PC-9 (cell line): Measurements from ENCODE around the gene DLX4. TPM values are rescaled to one million over a fixed set of nuclear protein-coding genes. Genes with fewer than 3 reads are reported as not detected.

ENCODE experiments used
- BruUV-seq: library from RNA; stranded (reverse); fragments of 400-500 nt; replicated peaks from 2 replicates; lab custom pipeline; 2021; lab: Mats Ljungman, UMichigan
- CTCF ChIA-PET: fragments of 300-600 bp; sonication (Branson Sonifier 250); formaldehyde crosslinking; loops from one replicate; lab custom pipeline; 2022; ENCODE audit warnings: antibody characterized with exemption; lab: Charles Lee
- POLR2A ChIA-PET: fragments of 300-600 bp; sonication (Branson Sonifier 250); formaldehyde crosslinking; loops from one replicate; lab custom pipeline; 2022; ENCODE audit warnings: antibody characterized with exemption; ENCODE audit not compliant: unreplicated experiment; lab: Charles Lee
- DNase-seq, 2 experiments: peaks; one replicate each; pipeline versions ENCODE4 v3.0.0 to v3.0.0-alpha.2; 2015 to 2022; ENCODE audit warnings: mixed read lengths in 1 of 2
- H2AFZ ChIP-seq: fragments of 200-600 bp; sonication (generic); 2 replicates; pipeline ENCODE4 v1.8.1; 2017; ENCODE audit warnings: antibody characterized with exemption
- H3F3A ChIP-seq: fragments of 200-600 bp; sonication (generic); 2 replicates; pipeline ENCODE4 v1.8.1; 2017; ENCODE audit warnings: antibody characterized with exemption, mild to moderate bottlenecking, low read depth; ENCODE audit not compliant: insufficient read depth
- H3K27ac ChIP-seq: fragments of 200-600 bp; sonication (generic); 2 replicates; pipeline ENCODE4 v1.6.1; 2016; ENCODE audit warnings: mixed run types
- H3K27me3 ChIP-seq: fragments of 200-600 bp; sonication (generic); 2 replicates; pipeline ENCODE4 v1.6.1; 2016; ENCODE audit warnings: low read depth, mixed run types; ENCODE audit not compliant: insufficient read depth
- H3K36me3 ChIP-seq: fragments of 200-600 bp; sonication (generic); 2 replicates; pipeline ENCODE4 v1.6.1; 2016; ENCODE audit warnings: low read depth, mixed run types
- H3K4me1 ChIP-seq: fragments of 200-600 bp; sonication (generic); replicated peaks from 2 replicates; pipeline ENCODE4 v1.6.1; 2016; ENCODE audit warnings: mixed run types; ENCODE audit not compliant: insufficient read depth
- H3K4me2 ChIP-seq: fragments of 200-600 bp; sonication (generic); 2 replicates; pipeline ENCODE4 v1.6.1; 2017; ENCODE audit warnings: mixed run types
- H3K4me3 ChIP-seq: fragments of 200-600 bp; sonication (generic); 2 replicates; pipeline ENCODE4 v1.6.1; 2016; ENCODE audit warnings: mixed run types
- H3K79me2 ChIP-seq: fragments of 200-600 bp; sonication (generic); 2 replicates; pipeline ENCODE4 v1.6.1; 2017; ENCODE audit warnings: low read depth, mixed run types
- H3K9me2 ChIP-seq: fragments of 200-600 bp; sonication (generic); 2 replicates; pipeline ENCODE4 v1.8.1; 2017; ENCODE audit warnings: mild to moderate bottlenecking; ENCODE audit not compliant: insufficient read depth
- H3K9me3 ChIP-seq: fragments of 200-600 bp; sonication (generic); 2 replicates; pipeline ENCODE4 v1.8.1; 2016; ENCODE audit warnings: low read depth; ENCODE audit not compliant: insufficient read depth
- H4K20me1 ChIP-seq: fragments of 200-600 bp; sonication (generic); 2 replicates; pipeline ENCODE4 v1.8.1; 2017; ENCODE audit not compliant: insufficient read depth
- EZH2 ChIP-seq: fragments of 200-600 bp; sonication (generic); IDR thresholded peaks from 2 replicates; pipeline ENCODE4 v1.8.0; 2017; ENCODE audit warnings: antibody characterized with exemption, low read depth
- intact Hi-C: fragments of 100-400 bp; cut with micrococcal nuclease; formaldehyde crosslinking; loops from one replicate; pipeline ENCODE4 v1.10.0; 2022; ENCODE audit not compliant: unreplicated experiment
- total RNA-seq: library from RNA; stranded (reverse); gene quantifications from 2 replicates; pipeline ENCODE4 v1.2.3, GENCODE V29; 2021
- TF ChIP-seq, protein P1 (sequence below): fragments of 200-600 bp; sonication (generic); conservative IDR thresholded peaks from 2 replicates; pipeline ENCODE4 v1.6.1; 2017; ENCODE audit warnings: mixed run types, antibody characterized with exemption, mild to moderate bottlenecking, moderate library complexity

The DLX4 gene
- total RNA-seq, 1 experiment from 2014 or later: 8.8 TPM

DNA sequence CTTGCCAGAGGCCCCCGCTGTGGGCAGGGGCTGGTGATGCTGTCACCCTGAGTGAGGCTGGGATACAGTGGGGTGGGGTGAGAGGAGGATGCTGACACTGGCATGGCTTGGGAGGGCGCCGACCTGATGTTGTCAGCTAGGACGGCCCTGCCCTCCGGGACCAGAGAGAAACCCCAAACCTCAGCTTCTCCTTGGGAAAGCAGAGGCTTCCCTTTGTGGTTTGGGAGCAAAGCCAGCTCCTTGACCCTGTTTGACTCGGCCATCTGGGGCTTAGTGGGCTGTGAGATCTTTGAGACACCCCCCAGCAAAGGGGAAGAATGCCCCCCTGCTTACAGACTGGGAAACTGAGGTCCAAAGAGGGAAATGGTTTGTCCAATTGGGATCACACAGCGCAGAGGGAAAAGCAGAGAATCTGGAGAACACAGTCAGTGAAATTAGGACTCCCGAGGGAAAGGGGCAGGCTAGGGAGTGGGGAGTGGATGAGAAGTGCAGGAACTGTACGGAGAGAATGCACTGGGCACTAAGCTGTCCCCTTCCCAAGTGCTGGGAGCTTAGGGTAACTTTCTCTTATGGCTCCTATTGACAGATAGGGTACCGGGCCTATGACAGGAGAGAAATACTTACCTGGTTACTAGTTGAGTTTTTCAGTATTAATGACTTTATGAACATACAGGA lies 40.7 kb upstream of the DLX4 start:
- no peaks in the 10 kb centered on the region for H3K9me2 ChIP-seq
- peaks cover 11% of the 10 kb centered on the region; the same call in 1 of the 2 replicates for H3F3A ChIP-seq
- no TSS peak for BruUV-seq
- no peaks in the 10 kb centered on the region for H3K27me3 ChIP-seq
- TF ChIP-seq, protein P1, sequence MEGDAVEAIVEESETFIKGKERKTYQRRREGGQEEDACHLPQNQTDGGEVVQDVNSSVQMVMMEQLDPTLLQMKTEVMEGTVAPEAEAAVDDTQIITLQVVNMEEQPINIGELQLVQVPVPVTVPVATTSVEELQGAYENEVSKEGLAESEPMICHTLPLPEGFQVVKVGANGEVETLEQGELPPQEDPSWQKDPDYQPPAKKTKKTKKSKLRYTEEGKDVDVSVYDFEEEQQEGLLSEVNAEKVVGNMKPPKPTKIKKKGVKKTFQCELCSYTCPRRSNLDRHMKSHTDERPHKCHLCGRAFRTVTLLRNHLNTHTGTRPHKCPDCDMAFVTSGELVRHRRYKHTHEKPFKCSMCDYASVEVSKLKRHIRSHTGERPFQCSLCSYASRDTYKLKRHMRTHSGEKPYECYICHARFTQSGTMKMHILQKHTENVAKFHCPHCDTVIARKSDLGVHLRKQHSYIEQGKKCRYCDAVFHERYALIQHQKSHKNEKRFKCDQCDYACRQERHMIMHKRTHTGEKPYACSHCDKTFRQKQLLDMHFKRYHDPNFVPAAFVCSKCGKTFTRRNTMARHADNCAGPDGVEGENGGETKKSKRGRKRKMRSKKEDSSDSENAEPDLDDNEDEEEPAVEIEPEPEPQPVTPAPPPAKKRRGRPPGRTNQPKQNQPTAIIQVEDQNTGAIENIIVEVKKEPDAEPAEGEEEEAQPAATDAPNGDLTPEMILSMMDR: no peak
- no peak for TF ChIP-seq EZH2
- no peaks in the 10 kb centered on the region for H3K79me2 ChIP-seq
- H3K27ac ChIP-seq: no peak overlapping the region
- intact Hi-C loops: no loop called here
- ChIA-PET POLR2A (no interaction called here), CTCF (no interaction called here)
- H2AFZ ChIP-seq: no peak overlapping the region
- no peaks in the 10 kb centered on the region for H4K20me1 ChIP-seq
- no peaks in the 10 kb centered on the region for H3K9me3 ChIP-seq
- H3K4me1 ChIP-seq: 0 out of 2 replicates have a peak, but pooled peaks cover 15% of the 10 kb centered on the region
- no peak for DNase-seq
- no peak overlapping the region for H3K4me3 ChIP-seq
- no peaks in the 10 kb centered on the region for H3K36me3 ChIP-seq
- no peak overlapping the region for H3K4me2 ChIP-seq

DNA sequence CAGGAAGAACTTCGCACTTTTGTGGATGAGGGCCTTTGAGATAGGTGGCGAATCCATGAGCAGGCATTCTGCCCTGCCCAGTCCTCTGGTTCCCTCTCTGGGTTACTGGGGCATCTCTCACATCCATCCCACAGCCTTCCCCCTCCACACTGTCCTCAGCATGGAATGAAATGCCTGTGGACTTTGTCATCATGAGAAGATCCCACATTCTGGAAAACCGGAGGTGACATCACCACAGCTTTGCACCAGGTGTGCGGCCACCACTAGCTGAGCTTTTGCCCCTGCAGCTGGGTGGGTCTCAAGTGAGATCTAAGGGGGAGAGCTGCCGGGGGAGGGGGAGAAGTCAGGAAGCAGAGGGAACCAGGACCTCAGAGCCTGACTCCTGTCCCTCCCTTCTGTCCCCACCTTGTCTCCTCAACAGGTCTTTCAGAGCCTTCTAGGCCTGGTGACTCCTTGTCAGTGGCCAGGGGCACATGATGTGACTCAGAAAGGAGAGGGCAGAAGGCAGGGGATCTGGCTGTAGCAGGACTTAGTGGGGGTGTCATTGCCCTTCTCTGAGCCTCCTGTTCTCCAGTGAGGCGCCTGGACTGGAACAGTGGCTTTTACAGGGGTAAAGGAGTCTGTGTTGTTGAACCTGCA lies 40.0 kb upstream of the DLX4 start:
- Histone ChIP-seq H3K4me3 (no peak overlapping the region), H3K4me2 (no peak overlapping the region), H4K20me1 (no peaks in the 10 kb centered on the region), H3F3A (peaks cover 11% of the 10 kb centered on the region; the same call in 1 of the 2 replicates), H3K27ac (no peak overlapping the region), H3K79me2 (no peaks in the 10 kb centered on the region), H3K36me3 (no peaks in the 10 kb centered on the region), H3K9me3 (no peaks in the 10 kb centered on the region), H3K27me3 (0 out of 2 replicates have a peak, but pooled peaks cover 3% of the 10 kb centered on the region), H3K9me2 (no peaks in the 10 kb centered on the region), H2AFZ (no peak overlapping the region), H3K4me1 (0 out of 2 replicates have a peak, but pooled peaks cover 15% of the 10 kb centered on the region)
- ChIA-PET POLR2A (no interaction called here), CTCF (no interaction called here)
- BruUV-seq: no TSS peak
- no peak for TF ChIP-seq EZH2
- TF ChIP-seq, protein P1: no peak
- no peak for DNase-seq
- intact Hi-C loops: no loop called here

DNA sequence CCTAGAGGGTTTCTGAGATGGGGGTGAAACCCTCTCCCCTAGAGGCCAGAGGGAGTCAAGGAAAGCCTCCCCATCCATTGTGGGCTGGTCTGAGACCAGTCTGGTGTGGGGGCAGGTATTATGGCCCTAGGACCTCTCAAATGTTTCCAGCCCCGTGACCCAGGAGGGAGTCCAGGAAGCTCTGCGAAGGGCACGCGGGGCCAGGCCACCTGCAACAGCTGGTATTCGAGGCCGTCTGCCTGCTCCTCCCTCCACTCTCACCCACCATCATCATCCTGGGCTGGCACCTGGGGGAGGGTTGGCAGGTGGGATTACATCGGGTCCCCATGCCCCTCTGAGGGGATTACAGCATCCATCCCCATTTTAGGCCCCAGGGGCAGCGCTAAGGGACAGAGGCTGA lies 38.1 kb upstream of the DLX4 start:
- Histone ChIP-seq H3K4me3 (no peak overlapping the region), H3K27ac (no peak overlapping the region), H3K9me2 (no peaks in the 10 kb centered on the region), H3K9me3 (no peaks in the 10 kb centered on the region), H3K36me3 (no peaks in the 10 kb centered on the region), H3K4me2 (no peak overlapping the region), H4K20me1 (no peaks in the 10 kb centered on the region), H3K4me1 (0 out of 2 replicates have a peak, but pooled peaks cover 15% of the 10 kb centered on the region), H2AFZ (no peak overlapping the region), H3K27me3 (0 out of 2 replicates have a peak, but pooled peaks cover 3% of the 10 kb centered on the region), H3F3A (peaks cover 11% of the 10 kb centered on the region; the same call in 1 of the 2 replicates), H3K79me2 (no peaks in the 10 kb centered on the region)
- BruUV-seq: no TSS peak
- ChIA-PET POLR2A (no interaction called here), CTCF (no interaction called here)
- TF ChIP-seq, protein P1: no peak
- no peak for TF ChIP-seq EZH2
- no peak for DNase-seq
- intact Hi-C loops: no loop called here
